ENCODE data around the gene TIMELESS. TPM values are rescaled to one million over a fixed set of nuclear protein-coding genes. Genes with fewer than 3 reads are reported as not detected.

TIMELESS gene
- total RNA-seq, 2 donors from 2014 or later, result 8.0 to 12.3 TPM

- H3K36me3 ChIP-seq, result no peaks in the 10 kb centered on the region
- intact Hi-C loops (cut with DNase I), result no loop called here
- H3K27ac ChIP-seq, result no peak overlapping the region
- no peaks in the 10 kb centered on the region for H3K27me3 ChIP-seq (replicated peaks; ENCODE audit: insufficient read depth)
- H3K9me3 ChIP-seq, result no peaks in the 10 kb centered on the region
- no peaks in the 10 kb centered on the region for H3K4me1 ChIP-seq (replicated peaks)
- no peak overlapping the region for H3K4me3 ChIP-seq
- DNase-seq (ENCODE audit: low spot score), result no peak
- TF ChIP-seq POLR2A (IDR thresholded peaks at IDR 0.05), result no peak
Observed at GRCh38 chr12:56490360-56490759, 41.1 kb upstream of the TIMELESS start.

DNA sequence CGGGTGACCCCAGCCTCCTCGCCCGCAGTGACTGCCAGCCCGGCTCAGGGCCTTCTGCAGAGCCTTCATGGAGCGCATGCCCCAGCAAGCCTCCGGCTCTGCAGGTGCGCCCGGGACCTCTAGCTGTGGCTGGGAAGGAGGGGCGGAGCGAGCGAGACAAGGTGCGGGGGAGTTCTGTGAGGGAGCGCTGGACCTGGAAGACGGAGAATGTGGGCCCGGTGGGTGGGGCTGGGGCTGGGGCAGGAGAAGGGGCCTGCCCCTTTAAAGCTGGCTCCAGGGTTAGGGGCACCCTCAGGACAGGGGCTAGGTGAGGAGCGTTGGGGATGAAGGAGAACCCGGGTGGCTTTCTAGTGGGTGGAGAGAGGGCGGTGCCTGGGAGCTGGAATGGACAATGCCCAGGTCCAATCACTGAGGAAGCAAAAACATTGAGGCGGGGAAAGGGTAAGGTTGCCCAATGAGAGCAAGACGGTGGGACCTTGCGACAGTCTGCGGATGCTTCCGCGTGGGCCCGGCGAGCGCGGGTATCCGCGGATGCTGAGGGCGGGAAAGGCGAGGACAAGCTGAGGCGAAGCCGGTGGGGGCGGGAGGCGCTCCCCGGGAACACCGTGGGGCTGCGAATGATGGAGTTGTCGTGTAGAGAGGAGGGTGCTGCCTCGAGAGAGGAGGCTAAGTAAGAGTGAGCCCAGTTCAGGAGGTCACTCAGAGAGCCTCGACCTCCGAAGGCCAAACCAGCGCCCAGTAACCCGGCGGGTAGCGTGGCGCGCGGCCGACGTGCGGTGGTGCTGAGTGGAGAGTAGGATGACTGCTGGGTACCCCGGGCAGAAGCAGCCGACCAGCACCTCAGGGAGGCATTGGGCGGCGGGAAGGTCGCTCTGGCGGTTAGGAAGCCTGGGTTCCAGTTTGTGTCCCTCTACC, 39.1 kb upstream of the TIMELESS start, which contains the start of gene GLS2:
GLS2 (minus strand) TSS at position 121 of the 915 bp plus-strand sequence; CDS start at position 78, 43 bp downstream.
- TF ChIP-seq CTCF (IDR thresholded peaks at IDR 0.05) (no peak), POLR2A (IDR thresholded peaks at IDR 0.05) (no peak), POLR2AphosphoS5 (IDR thresholded peaks at IDR 0.05) (peak; percentile 60)
- H3K9me3 ChIP-seq, result no peaks in the 10 kb centered on the region
- 18% methylated on average over 58 of the region's 59 CpGs for WGBS
- H3K4me3 ChIP-seq, result peak within 1 kb of the TSS; percentile 49 to 54
- H3K36me3 ChIP-seq, result no peaks in the 10 kb centered on the region
- peak within 1 kb of the TSS; percentile 31 to 55 for H3K27ac ChIP-seq
- intact Hi-C loops (cut with DNase I), result no loop called here
- peak; percentile 81 for DNase-seq (ENCODE audit: low spot score)
- H3K4me1 ChIP-seq (replicated peaks), result no peaks in the 10 kb centered on the region
- no peaks in the 10 kb centered on the region for H3K27me3 ChIP-seq (replicated peaks; ENCODE audit: insufficient read depth)

DNA sequence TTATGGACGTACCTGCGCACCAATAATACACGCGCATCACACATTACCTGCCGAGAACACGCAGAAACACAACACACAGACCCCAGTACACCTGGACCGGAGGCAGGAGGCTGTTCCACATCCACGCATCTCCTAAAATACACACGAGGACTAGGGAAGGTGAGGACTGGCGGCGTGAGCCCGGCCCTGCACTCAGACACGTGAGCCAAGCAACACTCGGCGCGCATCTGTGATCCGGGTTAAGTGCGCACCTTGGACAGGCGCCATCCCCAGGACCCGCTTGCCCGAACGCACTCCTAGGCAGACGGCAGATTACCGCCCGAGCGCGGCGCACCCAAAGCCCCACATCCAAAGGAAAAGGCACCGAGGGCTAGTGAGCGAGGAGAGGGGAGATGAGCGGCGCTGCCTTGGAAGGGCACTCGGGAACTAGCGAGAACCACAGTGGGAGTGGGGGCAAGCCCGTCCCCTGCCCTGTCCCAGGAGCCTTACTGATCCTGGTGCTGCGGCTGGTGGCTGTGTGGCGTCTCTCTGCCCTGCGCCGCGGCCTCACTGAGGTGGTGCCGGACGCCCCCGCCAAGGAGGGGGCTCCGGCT, 38.3 kb upstream of the TIMELESS start:
- Histone ChIP-seq H3K4me1 (replicated peaks) (no peaks in the 10 kb centered on the region), H3K27me3 (replicated peaks; ENCODE audit: insufficient read depth) (no peaks in the 10 kb centered on the region), H3K36me3 (no peaks in the 10 kb centered on the region), H3K4me3 (peak overlapping the region; percentile 49 to 54), H3K27ac (peak overlapping the region; percentile 31 to 55), H3K9me3 (no peaks in the 10 kb centered on the region)
- peak; percentile 17 for DNase-seq (ENCODE audit: low spot score)
- intact Hi-C loops (cut with DNase I), result no loop called here
- TF ChIP-seq POLR2A (IDR thresholded peaks at IDR 0.05) (no peak), POLR2AphosphoS5 (IDR thresholded peaks at IDR 0.05) (no peak), CTCF (IDR thresholded peaks at IDR 0.05) (no peak)
- 6% methylated on average over 34 of the region's 44 CpGs for WGBS

- TF ChIP-seq POLR2AphosphoS5 (IDR thresholded peaks at IDR 0.05) (no peak), POLR2A (IDR thresholded peaks at IDR 0.05) (no peak), CTCF (IDR thresholded peaks at IDR 0.05) (no peak)
- Histone ChIP-seq H3K4me1 (replicated peaks) (no peaks in the 10 kb centered on the region), H3K9me3 (no peaks in the 10 kb centered on the region), H3K36me3 (no peaks in the 10 kb centered on the region), H3K27me3 (replicated peaks; ENCODE audit: insufficient read depth) (no peaks in the 10 kb centered on the region), H3K27ac (no peak overlapping the region), H3K4me3 (no peak overlapping the region)
- 89% methylated on average over 12 of the region's 12 CpGs for WGBS
- no peak for DNase-seq (ENCODE audit: low spot score)
- intact Hi-C loops (cut with DNase I), result no loop called here
Observed at GRCh38 chr12:56486694-56487093, 37.5 kb upstream of the TIMELESS start.

GRCh38 chr12:56484566-56484965, 35.3 kb upstream of the TIMELESS start:
- intact Hi-C loops (cut with DNase I), result no loop called here
- Histone ChIP-seq H3K4me3 (no peak overlapping the region), H3K27ac (no peak overlapping the region), H3K36me3 (no peaks in the 10 kb centered on the region), H3K9me3 (no peaks in the 10 kb centered on the region), H3K27me3 (replicated peaks; ENCODE audit: insufficient read depth) (no peaks in the 10 kb centered on the region), H3K4me1 (replicated peaks) (no peaks in the 10 kb centered on the region)
- DNase-seq (ENCODE audit: low spot score), result no peak
- 83% methylated on average over 1 of the region's 1 CpG for WGBS
- TF ChIP-seq POLR2AphosphoS5 (IDR thresholded peaks at IDR 0.05), result no peak
- TF ChIP-seq POLR2A (IDR thresholded peaks at IDR 0.05), result no peak
- TF ChIP-seq CTCF (IDR thresholded peaks at IDR 0.05), result no peak

Measured in prostate gland (tissue), 2 donors.